GM23338 (cell line): ENCODE data around the gene CEP70. TPM values are rescaled to one million over a fixed set of nuclear protein-coding genes. Genes with fewer than 3 reads are reported as not detected.

Source experiments
- ATAC-seq: fragments of 200-7000 bp; cut with Tn5 transposase; 3 replicates; pipeline ENCODE4 v1.9.1; 2020
- DNase-seq: peaks from one replicate; pipeline ENCODE4 v3.0.0-alpha.2; 2015; ENCODE audit warnings: low spot score
- H2AFZ ChIP-seq: fragments of 200-600 bp; sonication (generic); 2 replicates; pipeline ENCODE4 v1.8.0; 2016; ENCODE audit warnings: antibody characterized with exemption, mild to moderate bottlenecking, moderate library complexity
- H3F3A ChIP-seq: fragments of 200-600 bp; sonication (generic); replicated peaks from 2 replicates; pipeline ENCODE4 v1.8.0; 2017; ENCODE audit warnings: antibody characterized with exemption, mixed run types, low read depth
- H3K27ac ChIP-seq: fragments of 200-600 bp; sonication (generic); 2 replicates; pipeline ENCODE4 v1.6.1; 2016; ENCODE audit warnings: low read depth
- H3K27me3 ChIP-seq: fragments of 200-600 bp; sonication (generic); 2 replicates; pipeline ENCODE4 v1.8.0; 2016; ENCODE audit warnings: mild to moderate bottlenecking, mixed run types, moderate library complexity; ENCODE audit not compliant: insufficient read depth
- H3K36me3 ChIP-seq: fragments of 200-600 bp; sonication (generic); 2 replicates; pipeline ENCODE4 v1.8.0; 2016; ENCODE audit warnings: mild to moderate bottlenecking; ENCODE audit not compliant: insufficient read depth
- H3K4me1 ChIP-seq: fragments of 200-600 bp; sonication (generic); 2 replicates; pipeline ENCODE4 v1.8.0; 2016; ENCODE audit warnings: mild to moderate bottlenecking, moderate library complexity; ENCODE audit not compliant: insufficient read depth
- H3K4me2 ChIP-seq: fragments of 200-600 bp; sonication (generic); 2 replicates; pipeline ENCODE4 v1.7.1; 2017; ENCODE audit warnings: mixed run types
- H3K4me3 ChIP-seq: fragments of 200-600 bp; sonication (generic); 2 replicates; pipeline ENCODE4 v1.6.1; 2016; ENCODE audit warnings: mixed run types
- H3K79me2 ChIP-seq: fragments of 200-600 bp; sonication (generic); replicated peaks from 2 replicates; pipeline ENCODE4 v1.8.0; 2017; ENCODE audit warnings: mild to moderate bottlenecking; ENCODE audit not compliant: insufficient read depth
- H3K9me2 ChIP-seq: fragments of 200-600 bp; sonication (generic); 2 replicates; pipeline ENCODE4 v1.8.0; 2017; ENCODE audit not compliant: insufficient read depth
- H4K20me1 ChIP-seq: fragments of 200-600 bp; sonication (generic); replicated peaks from 2 replicates; pipeline ENCODE4 v1.8.0; 2017; ENCODE audit warnings: mild to moderate bottlenecking; ENCODE audit not compliant: insufficient read depth
- H3K27ac Mint-ChIP-seq: 2 replicates; pipeline ENCODE4 v1.8.0; 2020; ENCODE audit warnings: inconsistent platforms, mild to moderate bottlenecking, moderate library complexity, mixed read lengths
- H3K27me3 Mint-ChIP-seq: 3 replicates; pipeline ENCODE4 v1.8.0; 2022; ENCODE audit warnings: low read depth, mild to moderate bottlenecking, moderate library complexity, mixed read lengths, inconsistent platforms; ENCODE audit not compliant: insufficient read depth, poor library complexity
- H3K36me3 Mint-ChIP-seq: 3 replicates; pipeline ENCODE4 v1.8.0; 2021; ENCODE audit warnings: low read depth, mild to moderate bottlenecking, inconsistent platforms, moderate library complexity, mixed read lengths
- H3K4me1 Mint-ChIP-seq: 3 replicates; pipeline ENCODE4 v1.8.0; 2020; ENCODE audit warnings: mild to moderate bottlenecking, inconsistent platforms, mixed read lengths
- H3K4me3 Mint-ChIP-seq: 3 replicates; pipeline ENCODE4 v1.8.0; 2021; ENCODE audit warnings: moderate library complexity, mild to moderate bottlenecking, inconsistent platforms, mixed read lengths
- H3K9me3 Mint-ChIP-seq: 3 replicates; pipeline ENCODE4 v1.8.0; 2020; ENCODE audit warnings: moderate library complexity, mild to moderate bottlenecking, inconsistent platforms, mixed read lengths
- CREB1 ChIP-seq: fragments of 250-450 bp; sonication (Bioruptor Pico); IDR thresholded peaks from 2 replicates; pipeline ENCODE4 v1.5.0; 2020; ENCODE audit warnings: low read depth, mild to moderate bottlenecking, moderate library complexity
- EZH2 ChIP-seq: fragments of 200-600 bp; sonication (generic); IDR thresholded peaks from one replicate; pipeline ENCODE4 v1.8.0; 2017; ENCODE audit warnings: antibody characterized with exemption, mild to moderate bottlenecking, low read depth; ENCODE audit not compliant: unreplicated experiment
- EZH2phosphoT487 ChIP-seq: fragments of 200-600 bp; sonication (generic); IDR thresholded peaks from one replicate; pipeline ENCODE4 v1.8.1; 2018; ENCODE audit warnings: antibody characterized with exemption; ENCODE audit not compliant: unreplicated experiment
- JUNB ChIP-seq: IDR thresholded peaks from one replicate; pipeline ENCODE4 v1.6.1; 2016; ENCODE audit warnings: antibody characterized with exemption; ENCODE audit not compliant: unreplicated experiment
- NANOG ChIP-seq: IDR thresholded peaks from 2 replicates; pipeline ENCODE4 v1.6.1; 2016; ENCODE audit warnings: antibody characterized with exemption, borderline replicate concordance
- POLR2AphosphoS5 ChIP-seq: IDR thresholded peaks from 2 replicates; pipeline ENCODE4 v1.6.1; 2016; ENCODE audit warnings: antibody characterized with exemption, low read depth
- STAT1 ChIP-seq: IDR thresholded peaks from one replicate; pipeline ENCODE4 v1.6.1; 2016; ENCODE audit warnings: antibody characterized with exemption; ENCODE audit not compliant: unreplicated experiment
- ZNF114 ChIP-seq: fragments of 250-450 bp; sonication (Bioruptor Pico); IDR thresholded peaks from 2 replicates; pipeline ENCODE4 v1.5.0; 2020; ENCODE audit warnings: mild to moderate bottlenecking, moderate library complexity
- ZNF331 ChIP-seq: fragments of 250-450 bp; sonication (Bioruptor Pico); IDR thresholded peaks from 2 replicates; pipeline ENCODE4 v1.5.0; 2020; ENCODE audit warnings: low read depth, mild to moderate bottlenecking, moderate library complexity
- polyA plus RNA-seq: library from polyadenylated mRNA; unstranded; fragments of >200 nt; fragmentation: Nextera tagmentation; extraction: Ambion mirVana; gene quantifications from 2 replicates; pipeline ENCODE4 v1.2.1, GENCODE V29; 2016
- total RNA-seq: library from RNA; depleted of rRNA; stranded (reverse); fragments of >200 nt; shearing (Covaris generic); gene quantifications from 2 replicates; pipeline ENCODE4 v1.2.3, GENCODE V29; 2014
- TF ChIP-seq, protein P1 (sequence below), 2 experiments: fragments of 200-600 bp in 1 of 2; sonication (generic) in 1 of 2; conservative IDR thresholded peaks; 2 replicates each; pipeline versions ENCODE4 v1.5.1 to v1.6.1; 2016 to 2017; ENCODE audit warnings: antibody characterized with exemption in 2 of 2, low read depth in 2 of 2, mild to moderate bottlenecking in 2 of 2, moderate library complexity in 1 of 2
- TF ChIP-seq, protein P2 (sequence below): fragments of 250-450 bp; sonication (Bioruptor Pico); IDR thresholded peaks from 2 replicates; pipeline ENCODE4 v1.5.0; 2020; ENCODE audit warnings: mild to moderate bottlenecking, moderate library complexity
- TF ChIP-seq, protein P3 (sequence below): IDR thresholded peaks from 2 replicates; pipeline ENCODE4 v1.6.1; 2016; ENCODE audit warnings: antibody characterized with exemption
- TF ChIP-seq, protein P4 (sequence below): IDR thresholded peaks from one replicate; pipeline ENCODE4 v1.6.1; 2018; ENCODE audit warnings: antibody characterized with exemption; ENCODE audit not compliant: unreplicated experiment

The CEP70 gene
- total and polyA plus RNA-seq, 2 experiments from 2014 or later: 28.8 to 31.4 TPM

DNA sequence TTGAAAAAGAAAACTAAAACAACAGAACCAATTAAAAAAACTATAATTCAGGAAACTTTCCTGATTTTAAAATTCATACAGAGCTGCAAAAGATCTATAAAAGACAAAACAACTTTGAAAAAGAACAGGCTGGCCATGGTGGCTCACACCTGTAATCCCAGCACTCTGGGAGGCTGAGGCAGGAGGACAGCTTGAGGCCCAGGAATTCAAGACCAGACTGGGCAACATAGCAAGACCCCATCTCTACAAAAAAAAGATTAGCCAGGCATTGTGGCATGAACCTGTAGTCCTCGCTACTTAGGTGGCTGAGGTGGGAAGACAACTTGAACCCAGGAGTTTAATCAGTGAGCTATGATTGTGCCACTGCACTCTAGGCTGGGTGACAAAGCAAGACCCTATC lies 6.7 kb downstream of the CEP70 start:
- H3K27ac Mint-ChIP-seq: no peak overlapping the region
- H3K79me2 ChIP-seq: peaks cover 13% of the 10 kb centered on the region; the same call in 1 of the 2 replicates
- DNase-seq (no peak), ATAC-seq (no peak)
- H3K4me3 ChIP-seq: no peak overlapping the region
- no peaks in the 10 kb centered on the region for H3K9me2 ChIP-seq
- no peaks in the 10 kb centered on the region for H3K9me3 Mint-ChIP-seq
- H3K4me3 Mint-ChIP-seq: no peak overlapping the region
- no peaks in the 10 kb centered on the region; the same call in 2 of the 3 replicates for H3K4me1 Mint-ChIP-seq
- no peaks in the 10 kb centered on the region for H3F3A ChIP-seq
- H3K27ac ChIP-seq: no peak overlapping the region
- H3K4me1 ChIP-seq: no peaks in the 10 kb centered on the region
- H2AFZ ChIP-seq: no peak overlapping the region
- H3K36me3 Mint-ChIP-seq: peaks cover 5% of the 10 kb centered on the region; the same call in 2 of the 3 replicates
- no peak for TF ChIP-seq EZH2
- TF ChIP-seq NANOG: no peak
- TF ChIP-seq, protein P1, sequence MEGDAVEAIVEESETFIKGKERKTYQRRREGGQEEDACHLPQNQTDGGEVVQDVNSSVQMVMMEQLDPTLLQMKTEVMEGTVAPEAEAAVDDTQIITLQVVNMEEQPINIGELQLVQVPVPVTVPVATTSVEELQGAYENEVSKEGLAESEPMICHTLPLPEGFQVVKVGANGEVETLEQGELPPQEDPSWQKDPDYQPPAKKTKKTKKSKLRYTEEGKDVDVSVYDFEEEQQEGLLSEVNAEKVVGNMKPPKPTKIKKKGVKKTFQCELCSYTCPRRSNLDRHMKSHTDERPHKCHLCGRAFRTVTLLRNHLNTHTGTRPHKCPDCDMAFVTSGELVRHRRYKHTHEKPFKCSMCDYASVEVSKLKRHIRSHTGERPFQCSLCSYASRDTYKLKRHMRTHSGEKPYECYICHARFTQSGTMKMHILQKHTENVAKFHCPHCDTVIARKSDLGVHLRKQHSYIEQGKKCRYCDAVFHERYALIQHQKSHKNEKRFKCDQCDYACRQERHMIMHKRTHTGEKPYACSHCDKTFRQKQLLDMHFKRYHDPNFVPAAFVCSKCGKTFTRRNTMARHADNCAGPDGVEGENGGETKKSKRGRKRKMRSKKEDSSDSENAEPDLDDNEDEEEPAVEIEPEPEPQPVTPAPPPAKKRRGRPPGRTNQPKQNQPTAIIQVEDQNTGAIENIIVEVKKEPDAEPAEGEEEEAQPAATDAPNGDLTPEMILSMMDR (conservative IDR thresholded peaks at IDR 0.05; ENCODE audit: low read depth in 2 of 2): no peak
- TF ChIP-seq ZNF114: no peak
- TF ChIP-seq EZH2phosphoT487: no peak
- TF ChIP-seq, protein P2, sequence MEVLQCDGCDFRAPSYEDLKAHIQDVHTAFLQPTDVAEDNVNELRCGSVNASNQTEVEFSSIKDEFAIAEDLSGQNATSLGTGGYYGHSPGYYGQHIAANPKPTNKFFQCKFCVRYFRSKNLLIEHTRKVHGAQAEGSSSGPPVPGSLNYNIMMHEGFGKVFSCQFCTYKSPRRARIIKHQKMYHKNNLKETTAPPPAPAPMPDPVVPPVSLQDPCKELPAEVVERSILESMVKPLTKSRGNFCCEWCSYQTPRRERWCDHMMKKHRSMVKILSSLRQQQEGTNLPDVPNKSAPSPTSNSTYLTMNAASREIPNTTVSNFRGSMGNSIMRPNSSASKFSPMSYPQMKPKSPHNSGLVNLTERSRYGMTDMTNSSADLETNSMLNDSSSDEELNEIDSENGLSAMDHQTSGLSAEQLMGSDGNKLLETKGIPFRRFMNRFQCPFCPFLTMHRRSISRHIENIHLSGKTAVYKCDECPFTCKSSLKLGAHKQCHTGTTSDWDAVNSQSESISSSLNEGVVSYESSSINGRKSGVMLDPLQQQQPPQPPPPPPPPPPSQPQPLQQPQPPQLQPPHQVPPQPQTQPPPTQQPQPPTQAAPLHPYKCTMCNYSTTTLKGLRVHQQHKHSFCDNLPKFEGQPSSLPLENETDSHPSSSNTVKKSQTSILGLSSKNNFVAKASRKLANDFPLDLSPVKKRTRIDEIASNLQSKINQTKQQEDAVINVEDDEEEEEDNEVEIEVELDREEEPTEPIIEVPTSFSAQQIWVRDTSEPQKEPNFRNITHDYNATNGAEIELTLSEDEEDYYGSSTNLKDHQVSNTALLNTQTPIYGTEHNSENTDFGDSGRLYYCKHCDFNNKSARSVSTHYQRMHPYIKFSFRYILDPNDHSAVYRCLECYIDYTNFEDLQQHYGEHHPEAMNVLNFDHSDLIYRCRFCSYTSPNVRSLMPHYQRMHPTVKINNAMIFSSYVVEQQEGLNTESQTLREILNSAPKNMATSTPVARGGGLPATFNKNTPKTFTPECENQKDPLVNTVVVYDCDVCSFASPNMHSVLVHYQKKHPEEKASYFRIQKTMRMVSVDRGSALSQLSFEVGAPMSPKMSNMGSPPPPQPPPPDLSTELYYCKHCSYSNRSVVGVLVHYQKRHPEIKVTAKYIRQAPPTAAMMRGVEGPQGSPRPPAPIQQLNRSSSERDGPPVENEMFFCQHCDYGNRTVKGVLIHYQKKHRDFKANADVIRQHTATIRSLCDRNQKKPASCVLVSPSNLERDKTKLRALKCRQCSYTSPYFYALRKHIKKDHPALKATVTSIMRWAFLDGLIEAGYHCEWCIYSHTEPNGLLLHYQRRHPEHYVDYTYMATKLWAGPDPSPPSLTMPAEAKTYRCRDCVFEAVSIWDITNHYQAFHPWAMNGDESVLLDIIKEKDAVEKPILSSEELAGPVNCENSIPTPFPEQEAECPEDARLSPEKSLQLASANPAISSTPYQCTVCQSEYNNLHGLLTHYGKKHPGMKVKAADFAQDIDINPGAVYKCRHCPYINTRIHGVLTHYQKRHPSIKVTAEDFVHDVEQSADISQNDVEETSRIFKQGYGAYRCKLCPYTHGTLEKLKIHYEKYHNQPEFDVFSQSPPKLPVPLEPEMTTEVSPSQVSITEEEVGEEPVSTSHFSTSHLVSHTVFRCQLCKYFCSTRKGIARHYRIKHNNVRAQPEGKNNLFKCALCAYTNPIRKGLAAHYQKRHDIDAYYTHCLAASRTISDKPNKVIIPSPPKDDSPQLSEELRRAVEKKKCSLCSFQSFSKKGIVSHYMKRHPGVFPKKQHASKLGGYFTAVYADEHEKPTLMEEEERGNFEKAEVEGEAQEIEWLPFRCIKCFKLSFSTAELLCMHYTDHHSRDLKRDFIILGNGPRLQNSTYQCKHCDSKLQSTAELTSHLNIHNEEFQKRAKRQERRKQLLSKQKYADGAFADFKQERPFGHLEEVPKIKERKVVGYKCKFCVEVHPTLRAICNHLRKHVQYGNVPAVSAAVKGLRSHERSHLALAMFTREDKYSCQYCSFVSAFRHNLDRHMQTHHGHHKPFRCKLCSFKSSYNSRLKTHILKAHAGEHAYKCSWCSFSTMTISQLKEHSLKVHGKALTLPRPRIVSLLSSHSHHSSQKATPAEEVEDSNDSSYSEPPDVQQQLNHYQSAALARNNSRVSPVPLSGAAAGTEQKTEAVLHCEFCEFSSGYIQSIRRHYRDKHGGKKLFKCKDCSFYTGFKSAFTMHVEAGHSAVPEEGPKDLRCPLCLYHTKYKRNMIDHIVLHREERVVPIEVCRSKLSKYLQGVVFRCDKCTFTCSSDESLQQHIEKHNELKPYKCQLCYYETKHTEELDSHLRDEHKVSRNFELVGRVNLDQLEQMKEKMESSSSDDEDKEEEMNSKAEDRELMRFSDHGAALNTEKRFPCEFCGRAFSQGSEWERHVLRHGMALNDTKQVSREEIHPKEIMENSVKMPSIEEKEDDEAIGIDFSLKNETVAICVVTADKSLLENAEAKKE (CRISPR knock-in tag): no peak
- TF ChIP-seq POLR2AphosphoS5: no peak
- no peak for TF ChIP-seq JUNB
- TF ChIP-seq, protein P3, sequence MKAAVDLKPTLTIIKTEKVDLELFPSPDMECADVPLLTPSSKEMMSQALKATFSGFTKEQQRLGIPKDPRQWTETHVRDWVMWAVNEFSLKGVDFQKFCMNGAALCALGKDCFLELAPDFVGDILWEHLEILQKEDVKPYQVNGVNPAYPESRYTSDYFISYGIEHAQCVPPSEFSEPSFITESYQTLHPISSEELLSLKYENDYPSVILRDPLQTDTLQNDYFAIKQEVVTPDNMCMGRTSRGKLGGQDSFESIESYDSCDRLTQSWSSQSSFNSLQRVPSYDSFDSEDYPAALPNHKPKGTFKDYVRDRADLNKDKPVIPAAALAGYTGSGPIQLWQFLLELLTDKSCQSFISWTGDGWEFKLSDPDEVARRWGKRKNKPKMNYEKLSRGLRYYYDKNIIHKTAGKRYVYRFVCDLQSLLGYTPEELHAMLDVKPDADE: no peak
- TF ChIP-seq CREB1 (CRISPR knock-in tag): no peak
- TF ChIP-seq, protein P4, sequence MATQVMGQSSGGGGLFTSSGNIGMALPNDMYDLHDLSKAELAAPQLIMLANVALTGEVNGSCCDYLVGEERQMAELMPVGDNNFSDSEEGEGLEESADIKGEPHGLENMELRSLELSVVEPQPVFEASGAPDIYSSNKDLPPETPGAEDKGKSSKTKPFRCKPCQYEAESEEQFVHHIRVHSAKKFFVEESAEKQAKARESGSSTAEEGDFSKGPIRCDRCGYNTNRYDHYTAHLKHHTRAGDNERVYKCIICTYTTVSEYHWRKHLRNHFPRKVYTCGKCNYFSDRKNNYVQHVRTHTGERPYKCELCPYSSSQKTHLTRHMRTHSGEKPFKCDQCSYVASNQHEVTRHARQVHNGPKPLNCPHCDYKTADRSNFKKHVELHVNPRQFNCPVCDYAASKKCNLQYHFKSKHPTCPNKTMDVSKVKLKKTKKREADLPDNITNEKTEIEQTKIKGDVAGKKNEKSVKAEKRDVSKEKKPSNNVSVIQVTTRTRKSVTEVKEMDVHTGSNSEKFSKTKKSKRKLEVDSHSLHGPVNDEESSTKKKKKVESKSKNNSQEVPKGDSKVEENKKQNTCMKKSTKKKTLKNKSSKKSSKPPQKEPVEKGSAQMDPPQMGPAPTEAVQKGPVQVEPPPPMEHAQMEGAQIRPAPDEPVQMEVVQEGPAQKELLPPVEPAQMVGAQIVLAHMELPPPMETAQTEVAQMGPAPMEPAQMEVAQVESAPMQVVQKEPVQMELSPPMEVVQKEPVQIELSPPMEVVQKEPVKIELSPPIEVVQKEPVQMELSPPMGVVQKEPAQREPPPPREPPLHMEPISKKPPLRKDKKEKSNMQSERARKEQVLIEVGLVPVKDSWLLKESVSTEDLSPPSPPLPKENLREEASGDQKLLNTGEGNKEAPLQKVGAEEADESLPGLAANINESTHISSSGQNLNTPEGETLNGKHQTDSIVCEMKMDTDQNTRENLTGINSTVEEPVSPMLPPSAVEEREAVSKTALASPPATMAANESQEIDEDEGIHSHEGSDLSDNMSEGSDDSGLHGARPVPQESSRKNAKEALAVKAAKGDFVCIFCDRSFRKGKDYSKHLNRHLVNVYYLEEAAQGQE: no peak
- no peak for TF ChIP-seq STAT1
- TF ChIP-seq ZNF331: no peak
- H3K4me2 ChIP-seq: no peak overlapping the region
- no peaks in the 10 kb centered on the region for H3K27me3 Mint-ChIP-seq
- no peaks in the 10 kb centered on the region for H3K36me3 ChIP-seq
- H3K27me3 ChIP-seq: no peaks in the 10 kb centered on the region
- no peaks in the 10 kb centered on the region for H4K20me1 ChIP-seq
